Upper lobe of left lung (tissue), 6 donors: ENCODE measurements around the gene BRAF. TPM values are rescaled to one million over a fixed set of nuclear protein-coding genes. Genes with fewer than 3 reads are reported as not detected.
"Not testable (repeated sequence)": the region's sequence is repeated elsewhere in the genome, so short reads cannot be mapped to it uniquely, and the experiment has no call there.

Source experiments
- ATAC-seq, 2 donors: fragments of 200-7000 bp; cut with Tn5 transposase; one replicate each; pipeline ENCODE4 v1.9.1; 2022; ENCODE audit warnings: mild to moderate bottlenecking in 2 of 2, moderate library complexity in 2 of 2; ENCODE audit not compliant: low FRiP score in 2 of 2
- DNase-seq, 2 donors: peaks; one replicate each; pipeline ENCODE4 v3.0.0-alpha.2; 2019 to 2020
- H3K27ac ChIP-seq, 4 donors: fragments of 200-600 bp; sonication (generic); one replicate each; pipeline ENCODE4 v1.5.1; 2016 to 2019
- H3K27me3 ChIP-seq, 4 donors: fragments of 200-600 bp; sonication (generic); one replicate each; pipeline ENCODE4 v1.5.1; 2017 to 2019
- H3K36me3 ChIP-seq, 4 donors: fragments of 200-600 bp; sonication (generic); one replicate each; pipeline ENCODE4 v1.5.1; 2016 to 2019
- H3K4me1 ChIP-seq, 4 donors: fragments of 200-600 bp; sonication (generic); one replicate each; pipeline ENCODE4 v1.5.1; 2018 to 2019
- H3K4me3 ChIP-seq, 4 donors: fragments of 200-600 bp; sonication (generic); one replicate each; pipeline ENCODE4 v1.5.1; 2017 to 2019; ENCODE audit warnings: mild to moderate bottlenecking in 2 of 4, moderate library complexity in 1 of 4
- H3K9me3 ChIP-seq, 4 donors: fragments of 200-600 bp; sonication (generic); one replicate each; pipeline ENCODE4 v1.5.1; 2018 to 2019
- CTCF ChIP-seq, 6 experiments: fragments of 450-650 bp in 4 of 6; fragments of 200-600 bp in 2 of 6; sonication (generic) in 2 of 6; IDR thresholded peaks; one replicate each; pipeline ENCODE4 v1.5.1; 2016 to 2019; ENCODE audit warnings: antibody characterized with exemption in 6 of 6
- EP300 ChIP-seq, 4 donors: sonication (generic); formaldehyde crosslinking; IDR thresholded peaks; one replicate each; pipeline ENCODE4 v1.5.1; 2017; ENCODE audit warnings: antibody characterized with exemption in 4 of 4, control low read depth in 2 of 4
- POLR2A ChIP-seq, 4 donors: fragments of 450-650 bp; IDR thresholded peaks; one replicate each; pipeline ENCODE4 v1.5.1; 2016 to 2017; ENCODE audit warnings: antibody characterized with exemption in 4 of 4, mild to moderate bottlenecking in 2 of 4
- POLR2AphosphoS5 ChIP-seq, 2 donors: sonication (generic); formaldehyde crosslinking; IDR thresholded peaks; one replicate each; pipeline ENCODE4 v1.5.1; 2017; ENCODE audit warnings: antibody characterized with exemption in 2 of 2
- WGBS, 2 donors: methylation state at CpG; one replicate each; pipeline ENCODE4 v1.1.5; 2017 to 2018; 5-methylcytosine and 5-hydroxymethylcytosine counted together
- total RNA-seq, 6 donors: library from RNA; depleted of rRNA in 4 of 6; stranded (reverse); fragments of >200 nt in 4 of 6; gene quantifications; one replicate each; pipeline versions ENCODE4 v1.1.0 to v1.2.1, GENCODE V29; 2016 to 2021
- donor health status: DM: no; HTN: no; CAD: no; lungs with moderate emphysema.
- donor health status: DM: no; HTN: yes; CAD: no; lungs with severe emphysema.

BRAF gene
- total RNA-seq, 6 donors from 2014 or later = 31.1 to 106 (median 46.0) TPM

- WGBS, 2 donors = 75 to 79% methylated on average over 3 of the region's 3 CpGs
- Histone ChIP-seq H3K4me1 (no peaks in the 10 kb centered on the region), H3K36me3 (peaks cover 0 to 22% (median 7%) of the 10 kb centered on the region in 4 donors), H3K9me3 (no peaks in the 10 kb centered on the region), H3K27ac (no peak overlapping the region), H3K27me3 (no peaks in the 10 kb centered on the region), H3K4me3 (no peak overlapping the region)
- no peak for TF ChIP-seq CTCF (IDR thresholded peaks at IDR 0.05)
- TF ChIP-seq POLR2A (IDR thresholded peaks at IDR 0.05) = no peak
- TF ChIP-seq POLR2AphosphoS5 (IDR thresholded peaks at IDR 0.05) = no peak
- no peak for TF ChIP-seq EP300 (IDR thresholded peaks at IDR 0.05)
- ATAC-seq (no peak), DNase-seq (no peak)
These were observed 170.2 kb downstream of the BRAF start for GRCh38 chr7:140754506-140754905.

GRCh38 chr7:140752533-140752932 is 172.2 kb downstream of the BRAF start:
- DNase-seq = no peak
- H3K27me3 ChIP-seq = no peaks in the 10 kb centered on the region
- no peaks in the 10 kb centered on the region for H3K9me3 ChIP-seq
- no peak overlapping the region for H3K27ac ChIP-seq
- TF ChIP-seq POLR2A (IDR thresholded peaks at IDR 0.05) = no peak
- no peak for TF ChIP-seq EP300 (IDR thresholded peaks at IDR 0.05)
- peaks cover 0 to 37% (median 7%) of the 10 kb centered on the region in 4 donors for H3K36me3 ChIP-seq
- H3K4me3 ChIP-seq = no peak overlapping the region
- no peak for ATAC-seq
- 87 to 98% methylated on average over 1 of the region's 1 CpG for WGBS, 2 donors
- no peaks in the 10 kb centered on the region for H3K4me1 ChIP-seq

- no peaks in the 10 kb centered on the region for H3K4me1 ChIP-seq
- H3K9me3 ChIP-seq = no peaks in the 10 kb centered on the region
- TF ChIP-seq EP300 (IDR thresholded peaks at IDR 0.05) = no peak
- no peak for TF ChIP-seq POLR2A (IDR thresholded peaks at IDR 0.05)
- no peak for TF ChIP-seq CTCF (IDR thresholded peaks at IDR 0.05)
- no peak for TF ChIP-seq POLR2AphosphoS5 (IDR thresholded peaks at IDR 0.05)
- peaks cover 0 to 32% (median 1%) of the 10 kb centered on the region in 4 donors for H3K36me3 ChIP-seq
- DNase-seq (no peak), ATAC-seq (no peak)
- WGBS, 2 donors = 100% methylated on average over 2 of the region's 2 CpGs
- H3K27me3 ChIP-seq = no peaks in the 10 kb centered on the region
- no peak overlapping the region for H3K4me3 ChIP-seq
- H3K27ac ChIP-seq = no peak overlapping the region
These were observed 178.0 kb downstream of the BRAF start for GRCh38 chr7:140746751-140747150.

GRCh38 chr7:140745266-140746058 is 179.3 kb downstream of the BRAF start:
- Histone ChIP-seq H3K4me3 (no peak overlapping the region), H3K4me1 (no peaks in the 10 kb centered on the region), H3K9me3 (no peaks in the 10 kb centered on the region), H3K27me3 (no peaks in the 10 kb centered on the region), H3K36me3 (peaks cover 0 to 33% (median 1%) of the 10 kb centered on the region in 4 donors), H3K27ac (no peak overlapping the region)
- TF ChIP-seq POLR2A (IDR thresholded peaks at IDR 0.05) (no peak), EP300 (IDR thresholded peaks at IDR 0.05) (no peak), CTCF (IDR thresholded peaks at IDR 0.05) (no peak), POLR2AphosphoS5 (IDR thresholded peaks at IDR 0.05) (no peak)
- DNase-seq = no peak
- WGBS, 2 donors = 76 to 80% methylated on average over 6 of the region's 6 CpGs
- no peak for ATAC-seq

GRCh38 chr7:140744005-140744404 is 180.7 kb downstream of the BRAF start:
- TF ChIP-seq POLR2A (IDR thresholded peaks at IDR 0.05) (no peak), EP300 (IDR thresholded peaks at IDR 0.05) (no peak), POLR2AphosphoS5 (IDR thresholded peaks at IDR 0.05) (no peak), CTCF (IDR thresholded peaks at IDR 0.05) (no peak)
- no peak overlapping the region for H3K4me3 ChIP-seq
- no peak for DNase-seq
- no peak overlapping the region for H3K27ac ChIP-seq
- peaks cover 2 to 46% (median 8%) of the 10 kb centered on the region in 4 donors for H3K36me3 ChIP-seq
- ATAC-seq = peak in 1 of 2 donors; percentile 34
- 92 to 100% methylated on average over 2 of the region's 2 CpGs for WGBS, 2 donors
- H3K27me3 ChIP-seq = no peaks in the 10 kb centered on the region
- no peaks in the 10 kb centered on the region for H3K9me3 ChIP-seq
- H3K4me1 ChIP-seq = no peaks in the 10 kb centered on the region

- not testable (repeated sequence) for H3K9me3 ChIP-seq, ATAC-seq, H3K27me3 ChIP-seq, H3K4me1 ChIP-seq, H3K27ac ChIP-seq, H3K4me3 ChIP-seq, DNase-seq
- H3K36me3 ChIP-seq = peaks cover 7 to 46% (median 15%) of the 10 kb centered on the region in 4 donors
- WGBS, 2 donors = 96 to 97% methylated on average over 2 of the region's 4 CpGs
These were observed 181.5 kb downstream of the BRAF start for GRCh38 chr7:140743255-140743654.
